Activated CD8-positive, alpha-beta memory T cell treated with anti-CD3 and anti-CD28 coated beads, Interleukin-2, amount 50 U/mL, for 4 hours (primary cell): ENCODE data around the gene TEX22.
"Not testable (repeated sequence)": the region's sequence is repeated elsewhere in the genome, so short reads cannot be mapped to it uniquely, and the experiment has no call there.

Experiments
- DNase-seq: peaks from one replicate; pipeline ENCODE4 v3.0.0-alpha.2; 2020

TEX22 gene

GRCh38 chr14:105398044-105398725, at the start of gene TEX22:
Gene TEX22 (plus strand): TSS chr14:105398538. CDS start chr14:105399341, 803 bp downstream.
- DNase-seq, result peak; percentile 96

GRCh38 chr14:105348945-105349699, 49.2 kb upstream of the TEX22 start:
- no peak for DNase-seq

- no peak for DNase-seq
Observed at GRCh38 chr14:105349992-105350391, 48.3 kb upstream of the TEX22 start.

- no peak for DNase-seq
Observed at GRCh38 chr14:105350450-105351244, 47.7 kb upstream of the TEX22 start.

GRCh38 chr14:105351410-105351809, 46.9 kb upstream of the TEX22 start:
- DNase-seq, result no peak

GRCh38 chr14:105351920-105352851, 46.2 kb upstream of the TEX22 start:
- peak; percentile 89 for DNase-seq

GRCh38 chr14:105353136-105353535, 45.2 kb upstream of the TEX22 start:
- DNase-seq, result no peak

- DNase-seq, result no peak
Observed at GRCh38 chr14:105354541-105354940, 43.8 kb upstream of the TEX22 start.

GRCh38 chr14:105355049-105355575, 43.2 kb upstream of the TEX22 start:
- no peak for DNase-seq

- no peak for DNase-seq
Observed at GRCh38 chr14:105355850-105356604, 42.3 kb upstream of the TEX22 start.

GRCh38 chr14:105356927-105357326, 41.4 kb upstream of the TEX22 start:
- DNase-seq, result no peak

- no peak for DNase-seq
Observed at GRCh38 chr14:105357626-105358025, 40.7 kb upstream of the TEX22 start.

GRCh38 chr14:105358140-105358846, 40.0 kb upstream of the TEX22 start:
- no peak for DNase-seq

GRCh38 chr14:105358943-105359342, 39.4 kb upstream of the TEX22 start:
- no peak for DNase-seq

- DNase-seq, result not testable (repeated sequence)
Observed at GRCh38 chr14:105361412-105361811, 36.9 kb upstream of the TEX22 start.

- DNase-seq, result peak; percentile 51
Observed at GRCh38 chr14:105363847-105364708, 34.3 kb upstream of the TEX22 start.

- DNase-seq, result no peak
Observed at GRCh38 chr14:105365101-105365500, 33.2 kb upstream of the TEX22 start.

- no peak for DNase-seq
Observed at GRCh38 chr14:105365681-105366080, 32.7 kb upstream of the TEX22 start.

- DNase-seq, result no peak
Observed at GRCh38 chr14:105366386-105367074, 31.8 kb upstream of the TEX22 start.
